ENCODE results near the gene SRSF7.

DNA sequence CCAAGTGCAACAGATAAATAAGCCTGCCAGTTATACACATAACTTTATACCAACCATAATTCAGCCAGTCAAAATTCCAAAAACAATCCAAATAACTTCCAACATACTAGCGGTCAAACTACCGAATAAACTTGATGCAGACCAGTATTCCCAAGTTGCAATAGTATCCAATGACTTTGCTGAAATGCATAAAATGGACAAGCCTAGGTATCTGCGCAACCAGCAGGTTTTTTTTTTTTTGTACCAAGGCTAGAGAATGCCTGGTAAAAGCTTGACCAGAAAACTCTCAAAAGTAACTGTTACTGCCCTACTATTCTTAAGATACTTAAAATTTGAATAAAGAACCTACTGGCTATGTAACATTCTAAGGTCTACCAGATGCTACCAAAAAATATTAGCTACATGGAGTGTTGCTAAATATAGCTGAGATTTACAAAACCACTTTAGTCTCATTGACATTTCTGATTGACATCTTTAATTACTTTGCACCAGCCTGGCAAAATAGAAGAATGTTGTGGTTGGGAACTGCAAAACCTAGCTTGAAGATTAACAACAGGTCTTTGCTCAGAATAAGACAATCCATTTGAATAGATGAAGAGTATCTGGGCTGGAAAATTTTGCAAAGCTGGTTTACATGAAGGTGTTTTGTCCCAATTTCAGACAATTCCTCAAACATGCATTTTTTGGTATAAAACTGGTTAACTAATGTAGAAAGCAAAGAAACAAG, 7.3 kb downstream of the SRSF7 start:
- TF ChIP-seq, protein P1, sequence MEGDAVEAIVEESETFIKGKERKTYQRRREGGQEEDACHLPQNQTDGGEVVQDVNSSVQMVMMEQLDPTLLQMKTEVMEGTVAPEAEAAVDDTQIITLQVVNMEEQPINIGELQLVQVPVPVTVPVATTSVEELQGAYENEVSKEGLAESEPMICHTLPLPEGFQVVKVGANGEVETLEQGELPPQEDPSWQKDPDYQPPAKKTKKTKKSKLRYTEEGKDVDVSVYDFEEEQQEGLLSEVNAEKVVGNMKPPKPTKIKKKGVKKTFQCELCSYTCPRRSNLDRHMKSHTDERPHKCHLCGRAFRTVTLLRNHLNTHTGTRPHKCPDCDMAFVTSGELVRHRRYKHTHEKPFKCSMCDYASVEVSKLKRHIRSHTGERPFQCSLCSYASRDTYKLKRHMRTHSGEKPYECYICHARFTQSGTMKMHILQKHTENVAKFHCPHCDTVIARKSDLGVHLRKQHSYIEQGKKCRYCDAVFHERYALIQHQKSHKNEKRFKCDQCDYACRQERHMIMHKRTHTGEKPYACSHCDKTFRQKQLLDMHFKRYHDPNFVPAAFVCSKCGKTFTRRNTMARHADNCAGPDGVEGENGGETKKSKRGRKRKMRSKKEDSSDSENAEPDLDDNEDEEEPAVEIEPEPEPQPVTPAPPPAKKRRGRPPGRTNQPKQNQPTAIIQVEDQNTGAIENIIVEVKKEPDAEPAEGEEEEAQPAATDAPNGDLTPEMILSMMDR (IDR thresholded peaks at IDR 0.05; ENCODE audit: low read depth, low read length, missing input control): no peak
- TF ChIP-seq JUND (IDR thresholded peaks at IDR 0.05) (no peak), SP1 (IDR thresholded peaks at IDR 0.05) (no peak), RAD21 (IDR thresholded peaks at IDR 0.05) (no peak), EGR1 (IDR thresholded peaks at IDR 0.05; ENCODE audit: low read depth in 2 of 2) (no peak)
- TF ChIP-seq, protein P2, sequence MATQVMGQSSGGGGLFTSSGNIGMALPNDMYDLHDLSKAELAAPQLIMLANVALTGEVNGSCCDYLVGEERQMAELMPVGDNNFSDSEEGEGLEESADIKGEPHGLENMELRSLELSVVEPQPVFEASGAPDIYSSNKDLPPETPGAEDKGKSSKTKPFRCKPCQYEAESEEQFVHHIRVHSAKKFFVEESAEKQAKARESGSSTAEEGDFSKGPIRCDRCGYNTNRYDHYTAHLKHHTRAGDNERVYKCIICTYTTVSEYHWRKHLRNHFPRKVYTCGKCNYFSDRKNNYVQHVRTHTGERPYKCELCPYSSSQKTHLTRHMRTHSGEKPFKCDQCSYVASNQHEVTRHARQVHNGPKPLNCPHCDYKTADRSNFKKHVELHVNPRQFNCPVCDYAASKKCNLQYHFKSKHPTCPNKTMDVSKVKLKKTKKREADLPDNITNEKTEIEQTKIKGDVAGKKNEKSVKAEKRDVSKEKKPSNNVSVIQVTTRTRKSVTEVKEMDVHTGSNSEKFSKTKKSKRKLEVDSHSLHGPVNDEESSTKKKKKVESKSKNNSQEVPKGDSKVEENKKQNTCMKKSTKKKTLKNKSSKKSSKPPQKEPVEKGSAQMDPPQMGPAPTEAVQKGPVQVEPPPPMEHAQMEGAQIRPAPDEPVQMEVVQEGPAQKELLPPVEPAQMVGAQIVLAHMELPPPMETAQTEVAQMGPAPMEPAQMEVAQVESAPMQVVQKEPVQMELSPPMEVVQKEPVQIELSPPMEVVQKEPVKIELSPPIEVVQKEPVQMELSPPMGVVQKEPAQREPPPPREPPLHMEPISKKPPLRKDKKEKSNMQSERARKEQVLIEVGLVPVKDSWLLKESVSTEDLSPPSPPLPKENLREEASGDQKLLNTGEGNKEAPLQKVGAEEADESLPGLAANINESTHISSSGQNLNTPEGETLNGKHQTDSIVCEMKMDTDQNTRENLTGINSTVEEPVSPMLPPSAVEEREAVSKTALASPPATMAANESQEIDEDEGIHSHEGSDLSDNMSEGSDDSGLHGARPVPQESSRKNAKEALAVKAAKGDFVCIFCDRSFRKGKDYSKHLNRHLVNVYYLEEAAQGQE (IDR thresholded peaks at IDR 0.05): no peak
- TF ChIP-seq, protein P3, sequence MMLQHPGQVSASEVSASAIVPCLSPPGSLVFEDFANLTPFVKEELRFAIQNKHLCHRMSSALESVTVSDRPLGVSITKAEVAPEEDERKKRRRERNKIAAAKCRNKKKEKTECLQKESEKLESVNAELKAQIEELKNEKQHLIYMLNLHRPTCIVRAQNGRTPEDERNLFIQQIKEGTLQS (IDR thresholded peaks at IDR 0.05): no peak
